ENCODE results near the gene NAB2. TPM values are rescaled to one million over a fixed set of nuclear protein-coding genes. Genes with fewer than 3 reads are reported as not detected.
"Not testable (repeated sequence)": the region's sequence is repeated elsewhere in the genome, so short reads cannot be mapped to it uniquely, and the experiment has no call there.

NAB2 gene
- total and polyA plus RNA-seq, 2 donors (not counting 3 experiments of a cell fraction or from before 2014, with no cell fraction given), result 14.6 to 15.9 TPM

DNA sequence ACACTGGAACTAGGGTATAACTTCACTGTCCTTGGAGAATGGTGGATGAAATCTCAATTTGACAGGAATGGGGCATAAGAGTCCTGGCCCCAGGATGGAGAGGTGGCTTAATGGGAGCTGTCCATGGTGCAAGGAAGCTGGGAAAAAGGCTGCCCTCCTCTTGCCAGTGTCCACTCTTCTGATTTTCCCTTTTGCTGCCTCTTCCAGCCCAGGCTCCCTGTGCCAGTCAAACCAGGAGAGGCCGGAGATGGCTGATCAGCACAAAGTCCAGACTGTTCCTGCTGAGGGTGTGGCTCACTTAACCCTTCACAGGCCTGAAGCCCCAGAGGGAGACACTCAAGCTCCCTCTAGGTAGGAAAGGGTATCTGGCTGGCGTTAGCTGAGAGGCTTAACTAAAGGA lies 39.0 kb upstream of the NAB2 start, which contains the start of gene MYO1A:
MYO1A (minus strand) TSS at position 240 of the 400 bp plus-strand sequence. CDS start 1,806 bp downstream, outside the sequence.
- Histone ChIP-seq H3K27me3 (ENCODE audit: control insufficient read depth in 2 of 2, insufficient read depth in 2 of 2, low read length in 2 of 2) (peaks cover 5 to 9% of the 10 kb centered on the region in 2 experiments), H3K4me3 (replicated peaks in 1 of 3; ENCODE audit: insufficient read depth in 1 of 3, low read depth in 1 of 3, low read length in 3 of 3) (no peak within 1 kb of the TSS), H3K79me2 (ENCODE audit: control insufficient read depth, insufficient read depth, low read length) (no peaks in the 10 kb centered on the region), H3K4me1 (ENCODE audit: control insufficient read depth, extremely low read depth, insufficient read depth, low read length) (no peaks in the 10 kb centered on the region), H3K36me3 (ENCODE audit: control insufficient read depth in 2 of 2, extremely low read depth in 1 of 2, insufficient read depth in 2 of 2, low read length in 2 of 2) (no peaks in the 10 kb centered on the region), H2AFZ (ENCODE audit: low read depth, low read length) (no peak within 1 kb of the TSS), H3K27ac (ENCODE audit: insufficient read depth, low read depth, low read length) (no peak within 1 kb of the TSS), H3K4me2 (ENCODE audit: insufficient read depth, low read length) (no peak within 1 kb of the TSS), H3K9me3 (replicated peaks; ENCODE audit: control insufficient read depth, insufficient read depth, low read length) (no peaks in the 10 kb centered on the region), H3K9me1 (replicated peaks; ENCODE audit: control insufficient read depth, extremely low read depth, insufficient read depth, low read length) (no peaks in the 10 kb centered on the region), H4K20me1 (replicated peaks; ENCODE audit: control insufficient read depth, extremely low read depth, insufficient read depth, low read length) (no peaks in the 10 kb centered on the region), H3K9ac (replicated peaks; ENCODE audit: extremely low read depth, insufficient read depth, low read length) (no peak within 1 kb of the TSS)
- POLR2A ChIA-PET, result no interaction called here
- BruUV-seq (replicated peaks), result no TSS peak
- no peak for DNase-seq (ENCODE audit: low read depth, low spot score)
- FAIRE-seq, result no peak
- intact Hi-C loops (cut with micrococcal nuclease), result no loop called here
- TF ChIP-seq, protein P1, sequence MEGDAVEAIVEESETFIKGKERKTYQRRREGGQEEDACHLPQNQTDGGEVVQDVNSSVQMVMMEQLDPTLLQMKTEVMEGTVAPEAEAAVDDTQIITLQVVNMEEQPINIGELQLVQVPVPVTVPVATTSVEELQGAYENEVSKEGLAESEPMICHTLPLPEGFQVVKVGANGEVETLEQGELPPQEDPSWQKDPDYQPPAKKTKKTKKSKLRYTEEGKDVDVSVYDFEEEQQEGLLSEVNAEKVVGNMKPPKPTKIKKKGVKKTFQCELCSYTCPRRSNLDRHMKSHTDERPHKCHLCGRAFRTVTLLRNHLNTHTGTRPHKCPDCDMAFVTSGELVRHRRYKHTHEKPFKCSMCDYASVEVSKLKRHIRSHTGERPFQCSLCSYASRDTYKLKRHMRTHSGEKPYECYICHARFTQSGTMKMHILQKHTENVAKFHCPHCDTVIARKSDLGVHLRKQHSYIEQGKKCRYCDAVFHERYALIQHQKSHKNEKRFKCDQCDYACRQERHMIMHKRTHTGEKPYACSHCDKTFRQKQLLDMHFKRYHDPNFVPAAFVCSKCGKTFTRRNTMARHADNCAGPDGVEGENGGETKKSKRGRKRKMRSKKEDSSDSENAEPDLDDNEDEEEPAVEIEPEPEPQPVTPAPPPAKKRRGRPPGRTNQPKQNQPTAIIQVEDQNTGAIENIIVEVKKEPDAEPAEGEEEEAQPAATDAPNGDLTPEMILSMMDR (IDR thresholded peaks at IDR 0.05; ENCODE audit: extremely low read depth in 1 of 2, insufficient read depth in 1 of 2, low read depth in 1 of 2, low read length in 2 of 2), result no peak
- TF ChIP-seq FOS (IDR thresholded peaks at IDR 0.05; ENCODE audit: borderline replicate concordance, insufficient read depth, low read length) (no peak), EZH2 (IDR thresholded peaks at IDR 0.05; ENCODE audit: borderline replicate concordance, low read depth, low read length, severe bottlenecking) (no peak)
- dilution Hi-C loops (cut with MboI; ENCODE audit: extremely low pct_ligation_motif_present, low sequenced_read_pairs), result no loop called here
- CTCF ChIA-PET, result interaction anchor here (0.6 to 1.9 kb wide), 6 partner anchors 10 to 62 kb away, joined by 3 to 8 read pairs (median 3); no protein-coding TSS in a partner anchor

- no peak overlapping the region for H2AFZ ChIP-seq (ENCODE audit: low read depth, low read length)
- H3K4me1 ChIP-seq (ENCODE audit: control insufficient read depth, extremely low read depth, insufficient read depth, low read length), result no peaks in the 10 kb centered on the region
- no peaks in the 10 kb centered on the region for H3K9me3 ChIP-seq (replicated peaks; ENCODE audit: control insufficient read depth, insufficient read depth, low read length)
- H3K27me3 ChIP-seq (ENCODE audit: control insufficient read depth in 2 of 2, insufficient read depth in 2 of 2, low read length in 2 of 2), result peaks cover 5% of the 10 kb centered on the region in 2 experiments
- TF ChIP-seq MAX (IDR thresholded peaks at IDR 0.05; ENCODE audit: insufficient read depth, insufficient read length) (no peak), MYC (IDR thresholded peaks at IDR 0.05; ENCODE audit: low read depth, low read length) (no peak)
- TF ChIP-seq, protein P1 (IDR thresholded peaks at IDR 0.05; ENCODE audit: extremely low read depth in 1 of 2, insufficient read depth in 1 of 2, low read depth in 1 of 2, low read length in 2 of 2), result no peak
- dilution Hi-C loops (cut with MboI; ENCODE audit: extremely low pct_ligation_motif_present, low sequenced_read_pairs), result no loop called here
- H3K4me3 ChIP-seq (replicated peaks in 1 of 3; ENCODE audit: insufficient read depth in 1 of 3, low read depth in 1 of 3, low read length in 3 of 3), result no peak overlapping the region
- no peak for FAIRE-seq
- POLR2A ChIA-PET, result no interaction called here
- no peaks in the 10 kb centered on the region for H3K79me2 ChIP-seq (ENCODE audit: control insufficient read depth, insufficient read depth, low read length)
- no TSS peak for BruUV-seq (replicated peaks)
- CTCF ChIA-PET, result interaction anchor here (0.6 to 1.9 kb wide), 6 partner anchors 9 to 287 kb away, joined by 4 to 8 read pairs (median 5); partner anchors contain the start of gene HSD17B6
- H4K20me1 ChIP-seq (replicated peaks; ENCODE audit: control insufficient read depth, extremely low read depth, insufficient read depth, low read length), result no peaks in the 10 kb centered on the region
- intact Hi-C loops (cut with micrococcal nuclease), result no loop called here
- H3K36me3 ChIP-seq (ENCODE audit: control insufficient read depth in 2 of 2, extremely low read depth in 1 of 2, insufficient read depth in 2 of 2, low read length in 2 of 2), result no peaks in the 10 kb centered on the region
- no peak overlapping the region for H3K27ac ChIP-seq (ENCODE audit: insufficient read depth, low read depth, low read length)
- H3K9ac ChIP-seq (replicated peaks; ENCODE audit: extremely low read depth, insufficient read depth, low read length), result no peak overlapping the region
- no peak overlapping the region for H3K4me2 ChIP-seq (ENCODE audit: insufficient read depth, low read length)
- H3K9me1 ChIP-seq (replicated peaks; ENCODE audit: control insufficient read depth, extremely low read depth, insufficient read depth, low read length), result no peaks in the 10 kb centered on the region
- DNase-seq (ENCODE audit: low read depth, low spot score), result no peak
Observed at GRCh38 chr12:57051011-57051410, 37.9 kb upstream of the NAB2 start.

DNA sequence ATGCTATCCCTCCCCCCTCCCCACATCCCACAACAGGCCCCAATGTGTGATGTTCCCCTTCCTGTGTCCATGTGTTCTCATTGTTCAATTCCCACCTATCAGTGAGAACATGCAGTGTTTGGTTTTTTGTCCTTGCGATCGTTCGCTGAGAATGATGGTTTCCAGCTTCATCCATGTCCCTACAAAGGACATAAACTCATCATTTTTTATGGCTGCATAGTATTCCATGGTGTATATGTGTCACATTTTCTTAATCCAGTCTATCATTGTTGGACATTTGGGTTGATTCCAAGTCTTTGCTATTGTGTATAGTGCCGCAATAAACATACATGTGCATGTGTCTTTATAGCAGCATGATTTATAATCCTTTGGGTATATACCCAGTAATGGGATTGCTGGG lies 35.8 kb upstream of the NAB2 start:
- CTCF ChIA-PET; DNase-seq (ENCODE audit: low read depth, low spot score); H3K27ac ChIP-seq (ENCODE audit: insufficient read depth, low read depth, low read length); intact Hi-C loops (cut with micrococcal nuclease); H3K4me1 ChIP-seq (ENCODE audit: control insufficient read depth, extremely low read depth, insufficient read depth, low read length); H3K36me3 ChIP-seq (ENCODE audit: control insufficient read depth in 2 of 2, extremely low read depth in 1 of 2, insufficient read depth in 2 of 2, low read length in 2 of 2); H3K4me2 ChIP-seq (ENCODE audit: insufficient read depth, low read length); H3K27me3 ChIP-seq (ENCODE audit: control insufficient read depth in 2 of 2, insufficient read depth in 2 of 2, low read length in 2 of 2); BruUV-seq (replicated peaks); H3K79me2 ChIP-seq (ENCODE audit: control insufficient read depth, insufficient read depth, low read length); dilution Hi-C loops (cut with MboI; ENCODE audit: extremely low pct_ligation_motif_present, low sequenced_read_pairs); H3K4me3 ChIP-seq (replicated peaks in 1 of 3; ENCODE audit: insufficient read depth in 1 of 3, low read depth in 1 of 3, low read length in 3 of 3); FAIRE-seq; H2AFZ ChIP-seq (ENCODE audit: low read depth, low read length); H3K9me3 ChIP-seq (replicated peaks; ENCODE audit: control insufficient read depth, insufficient read depth, low read length); H4K20me1 ChIP-seq (replicated peaks; ENCODE audit: control insufficient read depth, extremely low read depth, insufficient read depth, low read length); H3K9me1 ChIP-seq (replicated peaks; ENCODE audit: control insufficient read depth, extremely low read depth, insufficient read depth, low read length); H3K9ac ChIP-seq (replicated peaks; ENCODE audit: extremely low read depth, insufficient read depth, low read length); POLR2A ChIA-PET: not testable (repeated sequence)

Measured in endothelial cell of umbilical vein (primary cell).